Stimulated activated memory B cell treated with anti-CD40 and anti-IgM and Interleukin-4, amounts not matched to agents 10 μg/mL and 1 μg/mL and 100 μg/mL, for 72 hours (primary cell): Measurements from ENCODE around the gene GABARAPL2.
"Not testable (repeated sequence)": the region's sequence is repeated elsewhere in the genome, so short reads cannot be mapped to it uniquely, and the experiment has no call there.

Source experiments
- ATAC-seq: fragments of 150-1000 bp; cut with Tn5 transposase; 2 replicates; pipeline ENCODE4 v1.10.0; 2021
- H3K27ac Mint-ChIP-seq: one replicate; pipeline ENCODE4 v1.8.0; 2022; ENCODE audit warnings: mild to moderate bottlenecking, mixed read lengths
- H3K27me3 Mint-ChIP-seq: one replicate; pipeline ENCODE4 v1.8.0; 2022; ENCODE audit warnings: mixed read lengths
- H3K36me3 Mint-ChIP-seq: one replicate; pipeline ENCODE4 v1.8.0; 2022; ENCODE audit warnings: mixed read lengths
- H3K4me1 Mint-ChIP-seq: one replicate; pipeline ENCODE4 v1.8.0; 2022; ENCODE audit warnings: mixed read lengths
- H3K4me3 Mint-ChIP-seq: one replicate; pipeline ENCODE4 v1.8.0; 2022; ENCODE audit warnings: mild to moderate bottlenecking, moderate library complexity, mixed read lengths
- H3K9me3 Mint-ChIP-seq: one replicate; pipeline ENCODE4 v1.8.0; 2022; ENCODE audit warnings: mixed read lengths

Gene GABARAPL2

DNA sequence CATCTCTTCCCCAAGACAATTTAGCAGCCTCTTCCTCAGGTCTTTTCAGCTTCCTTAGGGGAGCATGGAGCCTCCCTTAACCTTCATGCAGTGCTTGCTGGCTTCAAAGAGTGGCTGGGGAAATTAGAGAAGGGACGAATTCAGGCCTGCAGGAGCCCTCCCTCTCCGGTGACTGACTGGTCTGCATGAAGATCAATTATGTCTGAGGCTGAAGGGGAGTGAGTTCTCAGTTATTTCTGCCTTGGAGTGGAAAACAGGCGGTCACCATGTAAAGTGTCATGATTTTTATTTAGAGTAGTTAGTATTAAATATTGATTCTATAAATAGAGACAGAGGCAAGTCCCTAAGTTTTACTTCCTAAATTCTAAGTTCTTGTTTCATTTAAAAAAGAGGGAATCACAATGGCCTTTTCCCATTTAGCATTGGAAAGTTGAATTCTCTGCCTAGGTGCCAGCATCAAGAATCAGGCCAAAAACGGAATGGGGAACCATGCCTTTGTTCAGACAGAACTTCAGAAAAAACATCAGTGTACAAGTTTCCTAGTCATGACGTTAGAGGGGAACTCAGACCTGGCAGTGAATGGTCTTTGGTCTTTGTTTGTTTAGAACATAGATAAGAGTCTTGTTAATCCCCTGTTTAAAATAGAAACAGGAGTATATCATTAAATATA is 4.4 kb downstream of the GABARAPL2 start:
- H3K4me1 Mint-ChIP-seq: peaks cover 65% of the 10 kb centered on the region
- peaks cover 44% of the 10 kb centered on the region for H3K36me3 Mint-ChIP-seq
- no peak overlapping the region for H3K4me3 Mint-ChIP-seq
- peak overlapping the region; percentile 86 for H3K27ac Mint-ChIP-seq
- no peaks in the 10 kb centered on the region for H3K27me3 Mint-ChIP-seq
- ATAC-seq: peak; percentile 43
- H3K9me3 Mint-ChIP-seq: no peaks in the 10 kb centered on the region

DNA sequence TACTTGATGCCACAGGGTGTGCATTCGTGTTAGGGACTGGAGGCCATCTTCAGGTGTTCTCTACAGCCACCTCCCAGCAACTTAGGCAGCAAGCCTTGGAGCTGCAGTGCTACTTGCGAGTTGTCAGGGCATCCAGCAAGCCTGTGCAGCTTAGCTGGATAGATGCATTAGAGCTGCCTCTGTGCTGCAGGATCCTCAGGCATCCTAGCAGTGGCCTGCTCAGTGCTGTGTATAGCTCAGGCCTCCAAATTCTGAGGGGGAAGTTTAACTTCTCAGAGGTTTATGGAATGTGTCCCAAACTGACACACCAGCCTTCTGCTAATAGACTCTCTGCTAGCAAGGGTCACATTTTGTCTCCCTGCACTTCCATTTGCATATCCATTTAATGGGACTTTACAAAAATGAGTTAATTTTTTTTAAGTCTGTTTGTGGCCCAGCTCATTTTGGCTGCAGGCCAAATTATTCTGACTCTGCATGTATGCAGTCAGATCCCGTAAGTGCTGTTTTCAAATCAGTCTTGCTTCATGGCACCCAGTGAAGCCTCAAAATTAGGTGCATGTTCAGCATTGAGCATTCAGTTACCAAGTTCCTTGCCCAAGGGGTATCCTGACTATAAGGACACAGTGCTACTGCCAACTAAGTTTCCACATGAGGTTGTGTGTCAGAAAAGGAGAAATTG is 6.8 kb downstream of the GABARAPL2 start:
- Mint-ChIP-seq H3K36me3 (peaks cover 58% of the 10 kb centered on the region), H3K9me3 (no peaks in the 10 kb centered on the region), H3K4me1 (peaks cover 59% of the 10 kb centered on the region), H3K27ac (peak overlapping the region; percentile 86), H3K27me3 (no peaks in the 10 kb centered on the region), H3K4me3 (no peak overlapping the region)
- ATAC-seq: no peak

DNA sequence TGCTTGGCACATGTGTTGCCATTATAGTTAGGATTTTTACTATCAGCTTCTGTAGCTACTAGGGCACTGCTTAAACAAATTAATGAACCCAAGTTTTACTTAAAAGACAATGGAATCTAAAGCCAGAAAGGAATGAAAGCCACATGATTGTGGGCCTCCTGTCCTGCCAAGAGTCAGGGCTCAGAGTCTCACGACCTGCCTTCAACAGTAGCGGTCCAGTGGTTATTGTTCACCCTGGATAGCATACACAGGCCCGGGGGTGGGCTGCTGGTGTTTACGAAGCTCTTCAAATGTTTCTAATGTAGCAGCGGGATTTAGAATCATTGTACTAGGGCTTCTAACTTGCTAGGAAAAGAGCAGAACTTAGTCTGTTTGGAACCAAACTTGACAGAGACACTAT is 7.8 kb downstream of the GABARAPL2 start:
- H3K4me1 Mint-ChIP-seq: peaks cover 62% of the 10 kb centered on the region

DNA sequence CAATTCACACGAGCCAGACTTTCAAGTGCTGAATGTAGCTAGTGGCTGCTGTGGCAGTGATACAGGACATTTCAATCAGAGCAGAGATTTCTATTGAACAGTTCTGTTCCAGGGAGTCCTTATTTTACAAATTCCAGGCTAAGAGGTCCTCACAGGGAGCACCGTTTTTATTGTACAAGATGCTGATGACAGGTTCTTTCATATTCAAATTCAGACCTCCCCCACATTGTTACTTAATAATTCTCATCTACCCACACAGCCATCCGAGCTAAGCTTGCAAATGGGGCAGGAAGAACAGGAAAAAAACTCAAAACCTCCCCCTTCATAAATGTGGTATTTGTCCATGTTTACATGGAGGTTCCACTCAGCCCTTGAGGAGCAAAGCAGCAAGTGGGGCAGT is 9.8 kb downstream of the GABARAPL2 start:
- Mint-ChIP-seq H3K36me3 (peaks cover 53% of the 10 kb centered on the region), H3K4me1 (peaks cover 58% of the 10 kb centered on the region), H3K4me3 (no peak overlapping the region), H3K27ac (peak overlapping the region; percentile 66), H3K27me3 (no peaks in the 10 kb centered on the region), H3K9me3 (no peaks in the 10 kb centered on the region)
- ATAC-seq: no peak

More for the DNA sequence above, 7.8 kb downstream of the GABARAPL2 start:
- H3K9me3 Mint-ChIP-seq: no peaks in the 10 kb centered on the region
- H3K27me3 Mint-ChIP-seq: no peaks in the 10 kb centered on the region
- no peak overlapping the region for H3K27ac Mint-ChIP-seq
- peaks cover 63% of the 10 kb centered on the region for H3K36me3 Mint-ChIP-seq
- no peak overlapping the region for H3K4me3 Mint-ChIP-seq
- no peak for ATAC-seq

DNA sequence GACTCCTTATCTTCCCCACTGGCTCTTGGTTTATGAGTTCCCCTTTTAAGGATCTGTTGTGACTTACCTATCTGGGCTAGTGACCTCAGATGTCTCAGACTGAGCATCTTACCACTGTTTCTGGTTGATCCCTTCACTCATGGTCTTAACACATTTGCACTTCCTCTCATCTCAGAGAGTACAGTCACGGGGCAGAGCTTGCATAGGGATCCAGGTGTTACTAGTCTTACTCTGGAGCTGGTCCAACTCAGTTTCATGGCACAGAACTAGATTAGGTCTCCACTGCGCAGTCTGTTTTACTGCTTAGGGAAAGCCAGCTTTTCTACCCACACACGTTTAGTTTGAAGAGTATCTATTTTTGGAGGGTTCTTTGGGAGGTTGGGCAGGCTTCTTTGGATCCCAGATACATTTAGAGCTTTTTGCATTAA is 10.2 kb downstream of the GABARAPL2 start:
- peak; percentile 69 for ATAC-seq
- peaks cover 54% of the 10 kb centered on the region for H3K4me1 Mint-ChIP-seq
- H3K4me3 Mint-ChIP-seq: no peak overlapping the region
- peak overlapping the region; percentile 66 for H3K27ac Mint-ChIP-seq
- H3K36me3 Mint-ChIP-seq: peaks cover 54% of the 10 kb centered on the region
- H3K9me3 Mint-ChIP-seq: no peaks in the 10 kb centered on the region
- no peaks in the 10 kb centered on the region for H3K27me3 Mint-ChIP-seq

DNA sequence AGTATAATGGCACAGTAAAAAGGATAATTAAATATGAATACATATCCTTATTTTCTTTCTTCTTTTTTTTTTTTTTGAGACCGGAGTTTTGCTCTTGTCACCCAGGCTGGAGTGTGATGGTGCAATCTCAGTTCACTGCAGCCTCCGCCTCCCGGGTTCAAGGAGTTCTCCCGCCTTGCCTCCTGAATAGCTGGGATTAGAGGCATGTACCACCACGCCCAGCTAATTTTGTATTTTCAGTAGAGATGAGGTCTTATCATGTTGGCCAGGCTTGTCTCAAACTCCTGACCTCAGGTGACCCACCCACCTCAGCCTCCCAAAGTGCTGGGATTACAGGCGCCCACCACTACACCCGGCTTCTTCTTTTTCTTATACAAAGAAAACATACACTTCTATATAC is 12.0 kb downstream of the GABARAPL2 start:
- Mint-ChIP-seq H3K4me3 (no peak overlapping the region), H3K27me3 (no peaks in the 10 kb centered on the region), H3K36me3 (peaks cover 41% of the 10 kb centered on the region), H3K9me3 (no peaks in the 10 kb centered on the region), H3K4me1 (peaks cover 36% of the 10 kb centered on the region), H3K27ac (no peak overlapping the region)
- ATAC-seq: no peak

DNA sequence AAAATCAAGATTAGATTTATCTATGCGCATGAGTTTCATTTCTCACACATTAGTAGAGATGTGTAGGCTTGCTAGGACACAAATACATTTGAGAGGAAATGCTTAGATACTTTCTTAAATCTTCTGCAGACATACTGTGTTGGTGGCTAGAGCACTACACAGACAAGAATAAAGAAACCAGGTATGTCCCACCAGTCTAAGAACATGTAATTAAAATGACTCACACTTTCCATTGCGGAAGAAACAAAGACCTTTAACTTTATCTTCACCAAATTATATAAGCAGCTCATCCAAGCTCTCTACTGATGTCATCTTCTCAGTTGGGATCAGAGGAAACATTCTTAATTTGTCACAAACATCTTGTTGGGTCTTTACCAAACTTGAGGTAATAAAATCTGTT is 12.5 kb downstream of the GABARAPL2 start:
- no peak overlapping the region for H3K4me3 Mint-ChIP-seq
- H3K4me1 Mint-ChIP-seq: peaks cover 33% of the 10 kb centered on the region

DNA sequence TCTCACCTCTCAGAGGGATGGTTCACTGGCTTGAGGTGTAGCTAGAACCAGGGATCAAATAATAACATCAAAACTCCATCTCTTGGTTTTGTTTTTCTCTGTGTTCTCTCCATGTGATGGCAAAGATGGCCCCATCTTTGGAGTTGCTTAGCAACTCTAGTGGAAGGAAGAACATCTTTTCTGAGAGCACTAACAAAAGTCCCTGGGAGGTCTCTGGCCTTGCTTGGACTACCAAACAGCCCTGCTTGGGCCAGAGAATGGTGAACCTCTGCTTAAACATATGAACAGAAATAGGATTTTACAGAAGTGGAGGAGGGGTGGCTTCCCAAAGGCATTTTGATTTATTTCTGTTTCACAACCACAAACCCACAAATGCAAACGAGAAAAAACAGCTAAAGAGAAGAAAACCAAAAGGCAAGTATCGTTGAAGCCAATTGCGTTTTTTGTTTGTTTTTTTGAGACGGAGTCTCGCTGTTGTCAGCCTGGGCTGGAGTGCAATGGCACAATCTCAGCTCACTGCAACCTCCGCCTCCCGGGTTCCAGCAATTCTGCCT is 13.2 kb downstream of the GABARAPL2 start:
- H3K27me3 Mint-ChIP-seq: no peaks in the 10 kb centered on the region
- no peaks in the 10 kb centered on the region for H3K9me3 Mint-ChIP-seq
- H3K27ac Mint-ChIP-seq: peak overlapping the region; percentile 19
- H3K4me3 Mint-ChIP-seq: no peak overlapping the region
- H3K4me1 Mint-ChIP-seq: peaks cover 34% of the 10 kb centered on the region
- H3K36me3 Mint-ChIP-seq: peaks cover 34% of the 10 kb centered on the region
- no peak for ATAC-seq

More for the DNA sequence above, 12.5 kb downstream of the GABARAPL2 start:
- H3K36me3 Mint-ChIP-seq: peaks cover 37% of the 10 kb centered on the region
- peak overlapping the region; percentile 19 for H3K27ac Mint-ChIP-seq
- no peaks in the 10 kb centered on the region for H3K27me3 Mint-ChIP-seq
- no peaks in the 10 kb centered on the region for H3K9me3 Mint-ChIP-seq
- ATAC-seq: no peak

DNA sequence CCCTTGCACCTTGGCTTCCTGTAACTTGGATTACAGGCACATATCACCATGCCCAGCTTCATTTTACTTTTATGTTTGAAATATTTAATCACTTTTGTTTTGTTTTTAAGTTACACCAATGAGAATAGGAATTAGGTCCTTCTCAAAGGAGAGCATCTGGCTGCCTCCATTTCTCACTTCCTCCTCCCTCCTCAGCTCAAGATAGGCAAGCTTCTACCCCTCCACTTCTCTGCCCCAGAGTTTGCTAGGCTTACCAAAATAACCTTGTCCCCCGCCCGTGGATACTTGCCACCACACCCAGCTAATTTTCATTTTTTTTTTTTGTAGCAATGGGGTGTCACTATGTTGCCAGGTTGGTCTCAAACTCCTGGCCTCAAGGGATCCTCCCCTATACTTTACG is 17.9 kb downstream of the GABARAPL2 start:
- H3K27me3 Mint-ChIP-seq: no peaks in the 10 kb centered on the region
- peaks cover 14% of the 10 kb centered on the region for H3K36me3 Mint-ChIP-seq
- peak; percentile 87 for ATAC-seq
- no peaks in the 10 kb centered on the region for H3K9me3 Mint-ChIP-seq
- H3K27ac Mint-ChIP-seq: peak overlapping the region; percentile 49
- peak overlapping the region; percentile 14 for H3K4me3 Mint-ChIP-seq
- H3K4me1 Mint-ChIP-seq: peaks cover 29% of the 10 kb centered on the region

DNA sequence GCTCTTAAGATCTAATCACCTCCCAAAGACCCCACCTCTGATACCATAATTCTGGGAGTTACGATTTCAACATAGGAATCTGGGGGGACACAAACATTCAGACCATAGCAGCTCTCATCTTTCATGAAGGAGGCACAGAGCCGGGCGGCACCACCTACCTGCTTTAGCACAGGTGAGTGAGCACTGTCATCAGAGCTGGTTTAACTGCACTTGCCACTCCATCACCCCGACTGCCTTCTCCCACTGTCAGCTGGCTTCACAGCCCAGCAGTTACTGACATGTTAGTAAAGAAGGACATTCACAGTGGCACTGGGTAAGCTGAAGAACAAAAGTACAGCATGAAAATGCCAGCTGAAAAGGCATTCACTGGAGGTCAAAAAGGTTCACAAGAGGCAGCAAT is 22.5 kb downstream of the GABARAPL2 start:
- Mint-ChIP-seq H3K27ac (no peak overlapping the region), H3K4me3 (no peak overlapping the region), H3K4me1 (peaks cover 18% of the 10 kb centered on the region), H3K27me3 (no peaks in the 10 kb centered on the region), H3K9me3 (no peaks in the 10 kb centered on the region), H3K36me3 (peaks cover 12% of the 10 kb centered on the region)
- ATAC-seq: no peak

DNA sequence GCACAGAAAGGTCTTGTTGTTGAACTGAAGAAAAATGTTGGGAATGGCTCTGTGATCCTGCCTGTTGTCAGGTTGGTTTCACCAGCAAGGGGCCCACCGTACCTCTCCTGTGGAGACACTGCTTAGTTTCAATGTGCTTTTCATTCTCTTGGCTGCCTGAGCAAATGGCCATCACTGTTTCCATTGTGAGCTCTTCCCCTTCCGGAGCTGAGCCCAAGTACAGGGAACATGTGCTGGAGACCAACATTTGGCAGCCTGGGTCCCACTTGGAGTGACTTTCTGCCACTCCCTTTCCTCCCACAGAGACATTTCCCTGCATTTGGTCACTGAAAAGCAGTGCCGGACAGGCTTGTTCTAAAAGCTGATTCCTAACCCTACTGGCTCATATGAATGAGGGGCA is 23.1 kb downstream of the GABARAPL2 start:
- H3K4me3 Mint-ChIP-seq: no peak overlapping the region
- no peaks in the 10 kb centered on the region for H3K27me3 Mint-ChIP-seq
- H3K36me3 Mint-ChIP-seq: peaks cover 18% of the 10 kb centered on the region
- H3K27ac Mint-ChIP-seq: no peak overlapping the region
- ATAC-seq: no peak
- peaks cover 13% of the 10 kb centered on the region for H3K4me1 Mint-ChIP-seq
- no peaks in the 10 kb centered on the region for H3K9me3 Mint-ChIP-seq

DNA sequence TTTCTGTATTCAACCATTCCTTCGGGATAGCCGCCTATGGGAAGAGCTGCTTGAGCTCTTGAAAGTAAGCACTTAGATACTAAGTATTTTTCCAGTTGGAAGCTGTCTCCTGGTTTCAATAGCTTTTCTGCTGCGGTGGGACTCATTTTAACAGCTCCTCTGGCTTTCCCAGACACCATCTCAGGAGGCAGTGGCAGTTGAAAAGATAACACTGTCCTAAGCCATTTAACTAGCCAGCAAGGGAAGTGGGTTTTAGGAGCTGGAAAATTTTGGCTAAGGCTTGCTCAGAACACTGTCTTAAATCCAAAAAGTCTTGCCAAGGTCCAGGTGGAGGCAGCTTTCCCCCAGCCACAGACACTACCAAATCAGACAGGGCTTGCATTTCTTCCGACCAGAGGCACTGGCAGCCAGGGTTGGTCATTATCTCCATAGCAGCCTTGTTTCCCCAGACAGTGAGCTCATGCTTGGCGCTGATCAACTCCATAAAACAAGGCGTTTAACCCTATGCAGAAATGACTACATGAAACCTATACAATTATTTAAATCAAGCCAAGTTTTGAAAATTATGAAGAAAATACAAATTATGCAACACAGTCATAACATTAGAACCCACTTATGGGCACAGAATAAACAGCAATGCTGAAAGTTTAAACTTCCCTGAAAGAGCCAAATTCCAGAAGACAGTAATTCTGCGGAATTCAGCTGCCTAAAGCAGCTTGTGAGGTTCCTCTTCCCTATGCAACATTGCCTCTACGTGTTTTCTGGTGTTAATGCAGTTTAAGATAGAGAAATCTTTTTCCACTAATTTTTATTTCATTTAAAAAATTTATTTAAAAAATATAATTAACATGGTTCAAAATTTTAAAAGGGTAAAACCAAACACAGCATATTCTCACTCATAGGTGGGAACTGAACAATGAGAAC is 25.0 kb downstream of the GABARAPL2 start:
- Mint-ChIP-seq H3K9me3 (no peaks in the 10 kb centered on the region), H3K36me3 (peaks cover 24% of the 10 kb centered on the region), H3K4me1 (no peaks in the 10 kb centered on the region), H3K27ac (no peak overlapping the region), H3K27me3 (no peaks in the 10 kb centered on the region), H3K4me3 (no peak overlapping the region)
- no peak for ATAC-seq

DNA sequence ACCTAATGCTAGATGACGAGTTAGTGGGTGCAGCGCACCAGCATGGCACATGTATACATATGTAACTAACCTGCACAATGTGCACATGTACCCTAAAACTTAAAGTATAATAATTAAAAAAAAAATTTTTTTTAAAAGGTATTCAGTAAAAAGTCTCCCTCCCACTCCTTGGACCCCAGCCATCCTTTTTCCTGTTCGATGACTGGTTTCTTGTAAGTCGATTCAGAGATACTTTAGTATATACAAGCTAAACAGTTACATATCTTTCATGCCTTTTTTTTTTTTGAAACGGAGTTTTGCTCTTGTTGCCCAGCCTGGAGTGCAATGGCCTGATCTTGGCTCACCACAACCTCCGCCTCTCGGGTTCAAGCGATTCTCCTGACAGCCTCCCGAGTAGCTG is 25.7 kb downstream of the GABARAPL2 start:
- not testable (repeated sequence) for H3K27ac Mint-ChIP-seq, ATAC-seq, H3K4me1 Mint-ChIP-seq, H3K9me3 Mint-ChIP-seq, H3K4me3 Mint-ChIP-seq, H3K27me3 Mint-ChIP-seq
- peaks cover 28% of the 10 kb centered on the region for H3K36me3 Mint-ChIP-seq

DNA sequence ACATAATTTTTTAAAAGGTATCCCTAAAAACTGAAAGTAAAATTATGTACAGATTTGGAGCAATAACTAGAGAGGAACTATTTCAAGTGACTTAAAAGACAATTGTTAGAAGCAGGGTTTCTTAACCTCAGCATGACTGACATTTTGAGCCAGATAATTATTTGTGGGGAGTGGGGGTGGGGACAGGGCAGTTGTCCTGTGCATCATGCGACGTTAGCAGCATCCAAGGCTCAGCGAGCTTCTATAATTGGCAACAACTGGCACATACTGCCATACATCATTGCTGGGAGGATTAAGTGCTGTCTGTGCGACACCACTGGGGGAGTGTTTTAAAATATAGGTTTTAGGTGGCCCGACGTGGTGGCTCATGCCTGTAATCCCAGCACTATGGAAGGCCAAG is 27.1 kb downstream of the GABARAPL2 start:
- Mint-ChIP-seq H3K4me3 (no peak overlapping the region), H3K27me3 (no peaks in the 10 kb centered on the region), H3K27ac (no peak overlapping the region), H3K36me3 (peaks cover 42% of the 10 kb centered on the region), H3K9me3 (peaks cover 3% of the 10 kb centered on the region), H3K4me1 (no peaks in the 10 kb centered on the region)
- no peak for ATAC-seq
